Testis (tissue), 3 donors: ENCODE measurements around the gene TRIM38. TPM values are rescaled to one million over a fixed set of nuclear protein-coding genes. Genes with fewer than 3 reads are reported as not detected.

Source experiments
- DNase-seq: peaks from one replicate; pipeline ENCODE4 v3.0.0-alpha.2; 2019
- H3K27ac ChIP-seq, 2 donors: fragments of 200-600 bp; sonication (generic); one replicate each; pipeline ENCODE4 v1.5.1; 2019
- H3K27me3 ChIP-seq: fragments of 200-600 bp; sonication (generic); one replicate; pipeline ENCODE4 v1.5.1; 2019
- H3K36me3 ChIP-seq: fragments of 200-600 bp; sonication (generic); one replicate; pipeline ENCODE4 v1.5.1; 2017; ENCODE audit warnings: low read depth; ENCODE audit errors: missing control alignments
- H3K4me1 ChIP-seq: fragments of 200-600 bp; sonication (generic); one replicate; pipeline ENCODE4 v1.5.1; 2019
- H3K4me3 ChIP-seq, 2 donors: fragments of 200-600 bp; sonication (generic); one replicate each; pipeline ENCODE4 v1.5.1; 2017 to 2019
- H3K9me3 ChIP-seq: fragments of 200-600 bp; sonication (generic); one replicate; pipeline ENCODE4 v1.5.1; 2017
- POLR2A ChIP-seq: fragments of 450-650 bp; IDR thresholded peaks from one replicate; pipeline ENCODE4 v1.6.1; 2017; ENCODE audit warnings: antibody characterized with exemption, mild to moderate bottlenecking, moderate library complexity
- WGBS, 2 donors: methylation state at CpG; one replicate each; pipeline ENCODE4 v1.1.5; 2018; 5-methylcytosine and 5-hydroxymethylcytosine counted together
- intact Hi-C: fragments of 100-400 bp; cut with DNase I; formaldehyde crosslinking; loops from one replicate; pipeline ENCODE4 v1.15.1; 2023; ENCODE audit warnings: low total_unique reads
- polyA plus RNA-seq: library from polyadenylated mRNA; stranded (reverse); fragments of 350-450 nt; fragmentation: Illumina TruSeq; extraction: RNeasy Lipid Tissue Mini Kit (QIAGEN cat#74804); gene quantifications from one replicate; pipeline ENCODE4 v1.2.3, GENCODE V29; 2014; ENCODE audit warnings: low read depth, low replicate concordance; ENCODE audit not compliant: insufficient read depth
- total RNA-seq, 2 donors: library from RNA; depleted of rRNA; stranded (reverse); fragments of >200 nt; gene quantifications; one replicate each; pipeline ENCODE4 v1.2.3, GENCODE V29; 2016
- TF ChIP-seq, protein P1 (sequence below), 3 experiments: fragments of 450-650 bp in 2 of 3; fragments of 200-600 bp in 1 of 3; sonication (generic) in 1 of 3; IDR thresholded peaks; one replicate each; pipeline ENCODE4 v1.5.1; 2016 to 2019; ENCODE audit warnings: antibody characterized with exemption in 3 of 3, mild to moderate bottlenecking in 2 of 3, moderate library complexity in 1 of 3

The TRIM38 gene
- total and polyA plus RNA-seq, 3 donors from 2014 or later = 3.2 to 9.1 (median 5.3) TPM

DNA sequence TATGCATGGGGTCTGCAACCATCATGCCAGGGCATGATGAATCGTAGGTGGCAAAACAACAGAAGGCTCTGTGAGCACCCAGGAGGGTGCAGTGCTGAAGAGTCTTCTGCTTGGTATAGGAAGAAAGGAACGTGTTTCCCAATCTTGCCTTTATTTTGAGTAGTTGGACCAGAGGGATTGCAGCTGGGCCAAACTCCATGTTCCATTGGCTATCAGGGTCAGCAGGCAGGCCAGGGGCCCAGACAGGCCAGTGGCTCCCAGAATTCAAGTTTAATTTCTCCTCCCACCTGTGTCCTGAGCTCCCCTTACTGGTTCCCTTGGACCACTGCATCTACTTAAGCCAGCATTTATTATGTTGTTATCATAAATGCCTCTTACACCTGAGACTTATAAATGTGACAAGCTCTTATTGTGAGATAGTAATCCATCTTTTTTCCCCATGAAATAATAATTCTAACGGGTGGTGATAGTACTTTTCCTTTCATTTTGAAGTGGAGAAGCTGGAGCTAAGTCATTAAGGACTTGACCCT lies 918 bp upstream of the TRIM38 start:
- Histone ChIP-seq H3K4me3 (peak overlapping the region in 1 of 2 donors; percentile 61), H3K27ac (peak overlapping the region; percentile 83 to 93), H3K4me1 (no peaks in the 10 kb centered on the region), H3K27me3 (no peaks in the 10 kb centered on the region), H3K36me3 (no peaks in the 10 kb centered on the region), H3K9me3 (no peaks in the 10 kb centered on the region)
- 71 to 76% methylated on average over 3 of the region's 3 CpGs for WGBS, 2 donors
- no peak for DNase-seq
- intact Hi-C loops = no loop called here
- TF ChIP-seq, protein P1, sequence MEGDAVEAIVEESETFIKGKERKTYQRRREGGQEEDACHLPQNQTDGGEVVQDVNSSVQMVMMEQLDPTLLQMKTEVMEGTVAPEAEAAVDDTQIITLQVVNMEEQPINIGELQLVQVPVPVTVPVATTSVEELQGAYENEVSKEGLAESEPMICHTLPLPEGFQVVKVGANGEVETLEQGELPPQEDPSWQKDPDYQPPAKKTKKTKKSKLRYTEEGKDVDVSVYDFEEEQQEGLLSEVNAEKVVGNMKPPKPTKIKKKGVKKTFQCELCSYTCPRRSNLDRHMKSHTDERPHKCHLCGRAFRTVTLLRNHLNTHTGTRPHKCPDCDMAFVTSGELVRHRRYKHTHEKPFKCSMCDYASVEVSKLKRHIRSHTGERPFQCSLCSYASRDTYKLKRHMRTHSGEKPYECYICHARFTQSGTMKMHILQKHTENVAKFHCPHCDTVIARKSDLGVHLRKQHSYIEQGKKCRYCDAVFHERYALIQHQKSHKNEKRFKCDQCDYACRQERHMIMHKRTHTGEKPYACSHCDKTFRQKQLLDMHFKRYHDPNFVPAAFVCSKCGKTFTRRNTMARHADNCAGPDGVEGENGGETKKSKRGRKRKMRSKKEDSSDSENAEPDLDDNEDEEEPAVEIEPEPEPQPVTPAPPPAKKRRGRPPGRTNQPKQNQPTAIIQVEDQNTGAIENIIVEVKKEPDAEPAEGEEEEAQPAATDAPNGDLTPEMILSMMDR (IDR thresholded peaks at IDR 0.05) = no peak
- no peak for TF ChIP-seq POLR2A

DNA sequence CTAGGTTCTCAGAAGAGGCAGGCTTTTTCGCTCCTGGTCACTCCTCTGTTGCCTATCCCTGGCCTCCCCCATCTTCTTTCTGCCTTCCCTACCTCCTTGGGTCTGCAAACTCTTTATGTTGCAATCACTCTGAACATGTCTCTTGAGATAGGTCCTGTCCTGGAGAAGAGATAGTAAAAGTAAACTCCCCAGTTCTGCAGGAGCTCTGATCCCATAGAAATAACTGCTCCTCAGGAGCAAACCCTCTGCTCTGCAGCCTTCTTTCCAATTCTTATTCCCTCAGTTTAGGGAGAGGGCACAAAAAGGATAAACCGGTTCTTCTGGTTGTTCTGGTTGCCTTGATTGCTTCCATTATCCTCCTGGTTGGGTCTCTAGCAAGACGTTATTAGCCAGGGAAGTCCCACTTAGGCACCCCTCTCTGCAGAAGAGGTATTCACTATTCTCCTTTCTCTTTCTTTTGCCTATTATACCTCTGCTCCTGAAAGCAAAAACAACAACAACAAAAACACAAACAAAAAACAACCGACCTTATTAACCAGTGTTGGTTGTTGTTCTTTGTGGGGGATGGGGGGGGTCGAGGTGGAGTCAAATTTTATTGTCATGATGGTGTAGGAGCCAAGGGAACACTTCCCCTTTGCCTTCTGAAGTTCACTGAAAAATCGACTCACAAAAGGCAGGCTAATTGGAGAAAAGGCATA lies 973 bp downstream of the TRIM38 start:
- H3K4me1 ChIP-seq = no peaks in the 10 kb centered on the region
- H3K36me3 ChIP-seq = no peaks in the 10 kb centered on the region
- no peaks in the 10 kb centered on the region for H3K9me3 ChIP-seq
- intact Hi-C loops = no loop called here
- 19 to 34% methylated on average over 6 of the region's 6 CpGs for WGBS, 2 donors
- TF ChIP-seq, protein P1 (IDR thresholded peaks at IDR 0.05) = no peak
- TF ChIP-seq POLR2A = no peak
- no peaks in the 10 kb centered on the region for H3K27me3 ChIP-seq
- H3K27ac ChIP-seq = peak overlapping the region; percentile 83 to 93
- peak overlapping the region; percentile 52 to 61 for H3K4me3 ChIP-seq
- DNase-seq = no peak

DNA sequence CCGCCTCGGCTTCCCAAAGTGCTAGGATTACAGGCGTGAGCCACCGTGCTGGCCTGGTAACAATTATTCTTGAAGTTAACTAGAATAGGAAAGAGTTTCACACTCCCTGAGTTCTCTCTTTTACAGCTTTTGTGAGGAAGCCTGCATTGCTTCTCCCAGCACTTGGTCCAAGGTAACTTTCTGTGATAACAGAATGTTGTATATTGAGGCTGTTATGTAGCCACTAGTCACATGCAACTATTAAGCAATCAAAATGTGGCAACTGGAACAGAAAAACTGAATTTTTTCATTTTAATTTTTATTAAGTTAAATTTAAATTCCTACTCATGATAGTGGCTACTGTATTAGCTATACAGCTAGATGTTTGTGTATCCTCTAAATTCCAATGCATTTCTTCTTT lies 2.5 kb downstream of the TRIM38 start:
- Histone ChIP-seq H3K27ac (no peak overlapping the region), H3K9me3 (no peaks in the 10 kb centered on the region), H3K27me3 (no peaks in the 10 kb centered on the region), H3K4me1 (no peaks in the 10 kb centered on the region), H3K36me3 (no peaks in the 10 kb centered on the region), H3K4me3 (no peak overlapping the region)
- DNase-seq = no peak
- no peak for TF ChIP-seq POLR2A
- TF ChIP-seq, protein P1 (IDR thresholded peaks at IDR 0.05) = no peak
- intact Hi-C loops = no loop called here
- 85 to 97% methylated on average over 4 of the region's 4 CpGs for WGBS, 2 donors

DNA sequence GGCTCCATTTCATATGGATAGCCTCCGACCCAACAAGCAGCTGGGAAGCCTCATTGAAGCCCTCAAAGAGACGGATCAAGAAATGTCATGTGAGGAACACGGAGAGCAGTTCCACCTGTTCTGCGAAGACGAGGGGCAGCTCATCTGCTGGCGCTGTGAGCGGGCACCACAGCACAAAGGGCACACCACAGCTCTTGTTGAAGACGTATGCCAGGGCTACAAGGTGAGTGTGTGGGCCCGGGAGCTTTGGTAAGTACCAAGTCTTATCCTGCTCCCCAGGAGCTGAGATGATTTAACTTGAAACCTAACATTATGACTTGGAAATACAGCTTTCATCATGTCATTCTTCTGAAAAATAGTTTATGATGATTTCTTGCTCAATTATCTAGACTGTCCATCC lies 4.1 kb downstream of the TRIM38 start:
- WGBS, 2 donors = 79 to 87% methylated on average over 7 to 9 of the region's 9 CpGs
- H3K4me3 ChIP-seq = no peak overlapping the region
- H3K27me3 ChIP-seq = no peaks in the 10 kb centered on the region
- no peak for DNase-seq
- H3K27ac ChIP-seq = no peak overlapping the region
- H3K4me1 ChIP-seq = peaks cover 8% of the 10 kb centered on the region
- no peaks in the 10 kb centered on the region for H3K36me3 ChIP-seq
- TF ChIP-seq POLR2A = no peak
- TF ChIP-seq, protein P1 (IDR thresholded peaks at IDR 0.05) = no peak
- intact Hi-C loops = no loop called here
- H3K9me3 ChIP-seq = no peaks in the 10 kb centered on the region

DNA sequence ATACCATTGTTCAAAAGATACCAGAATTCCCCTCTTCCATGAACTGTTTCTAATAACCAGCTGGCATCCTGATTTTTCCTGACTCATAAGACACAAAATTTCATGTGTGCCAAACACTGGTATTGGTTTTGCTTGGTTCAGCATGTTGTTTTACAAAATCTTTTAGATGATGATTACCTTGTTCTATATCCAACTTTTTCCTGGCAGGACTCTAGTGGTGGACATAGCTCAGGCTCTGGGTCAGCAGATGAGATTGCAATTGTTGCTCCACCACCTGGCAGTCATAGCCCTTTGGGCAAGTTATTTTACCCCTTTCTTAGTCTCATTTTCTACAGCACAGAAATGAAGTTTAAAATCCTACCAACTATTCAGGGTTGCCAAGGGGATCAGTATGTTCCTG lies 6.2 kb downstream of the TRIM38 start:
- no peak overlapping the region for H3K27ac ChIP-seq
- no peak for DNase-seq
- peaks cover 9% of the 10 kb centered on the region for H3K4me1 ChIP-seq
- intact Hi-C loops = no loop called here
- H3K9me3 ChIP-seq = no peaks in the 10 kb centered on the region
- TF ChIP-seq, protein P1 (IDR thresholded peaks at IDR 0.05) = no peak
- no peak for TF ChIP-seq POLR2A
- no peak overlapping the region for H3K4me3 ChIP-seq
- H3K27me3 ChIP-seq = no peaks in the 10 kb centered on the region
- H3K36me3 ChIP-seq = no peaks in the 10 kb centered on the region
